ENCODE data around the gene DRAXIN.

The DRAXIN gene

DNA sequence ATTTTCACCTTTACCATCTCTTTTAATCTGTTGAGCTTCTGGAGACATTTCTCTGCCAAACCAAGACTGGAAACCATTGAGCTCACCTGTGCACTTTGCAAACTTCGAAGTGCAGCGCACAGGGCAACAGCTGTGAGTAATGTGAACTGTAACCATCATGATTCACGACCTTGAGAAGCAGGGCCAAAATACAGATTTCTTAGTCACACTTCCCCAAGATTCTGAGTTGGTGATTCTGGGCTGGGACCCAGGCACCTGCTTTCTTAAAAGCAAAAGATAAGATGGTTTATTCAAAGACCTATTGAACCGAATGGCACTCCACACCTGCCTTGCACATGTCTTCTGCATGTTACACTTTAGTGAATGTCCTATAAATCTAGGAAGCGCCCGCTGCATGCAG lies 54.6 kb downstream of the DRAXIN start:
- TF ChIP-seq, protein P1, sequence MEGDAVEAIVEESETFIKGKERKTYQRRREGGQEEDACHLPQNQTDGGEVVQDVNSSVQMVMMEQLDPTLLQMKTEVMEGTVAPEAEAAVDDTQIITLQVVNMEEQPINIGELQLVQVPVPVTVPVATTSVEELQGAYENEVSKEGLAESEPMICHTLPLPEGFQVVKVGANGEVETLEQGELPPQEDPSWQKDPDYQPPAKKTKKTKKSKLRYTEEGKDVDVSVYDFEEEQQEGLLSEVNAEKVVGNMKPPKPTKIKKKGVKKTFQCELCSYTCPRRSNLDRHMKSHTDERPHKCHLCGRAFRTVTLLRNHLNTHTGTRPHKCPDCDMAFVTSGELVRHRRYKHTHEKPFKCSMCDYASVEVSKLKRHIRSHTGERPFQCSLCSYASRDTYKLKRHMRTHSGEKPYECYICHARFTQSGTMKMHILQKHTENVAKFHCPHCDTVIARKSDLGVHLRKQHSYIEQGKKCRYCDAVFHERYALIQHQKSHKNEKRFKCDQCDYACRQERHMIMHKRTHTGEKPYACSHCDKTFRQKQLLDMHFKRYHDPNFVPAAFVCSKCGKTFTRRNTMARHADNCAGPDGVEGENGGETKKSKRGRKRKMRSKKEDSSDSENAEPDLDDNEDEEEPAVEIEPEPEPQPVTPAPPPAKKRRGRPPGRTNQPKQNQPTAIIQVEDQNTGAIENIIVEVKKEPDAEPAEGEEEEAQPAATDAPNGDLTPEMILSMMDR (IDR thresholded peaks at IDR 0.05): no peak

DNA sequence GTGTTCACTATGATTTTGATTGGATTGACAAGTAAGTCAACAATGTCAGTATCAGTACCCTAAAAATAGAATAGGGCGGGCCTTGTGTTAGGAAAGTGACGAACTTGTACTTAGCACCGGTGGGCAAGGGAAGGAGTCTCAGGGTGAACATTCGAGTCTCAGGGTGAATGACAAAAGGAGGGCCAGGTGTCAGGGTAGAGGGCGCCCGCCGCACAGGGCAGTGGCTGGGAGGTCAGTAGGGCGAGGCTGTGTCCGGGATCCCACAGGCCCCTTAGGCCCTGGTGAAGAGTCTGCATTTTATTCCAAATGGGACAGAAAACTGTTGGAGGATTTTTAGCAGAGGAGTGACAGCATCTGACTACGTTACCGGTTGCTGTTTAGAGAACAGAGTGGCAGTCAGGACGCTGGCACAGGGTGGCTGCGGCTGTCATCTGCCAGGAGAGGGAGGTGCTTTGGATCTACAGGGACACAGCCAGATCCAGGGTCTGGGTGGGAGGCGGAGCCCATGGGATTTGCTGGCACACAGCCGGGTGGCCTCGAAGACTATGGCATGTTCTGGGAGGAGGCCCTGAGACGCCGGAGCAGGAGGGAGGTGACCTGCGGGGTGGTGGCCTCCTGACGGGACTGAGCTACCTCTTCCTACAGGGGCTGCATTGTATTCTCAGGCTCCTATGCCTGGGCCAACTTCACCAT lies 55.4 kb downstream of the DRAXIN start:
- TF ChIP-seq, protein P1 (IDR thresholded peaks at IDR 0.05): no peak

DNA sequence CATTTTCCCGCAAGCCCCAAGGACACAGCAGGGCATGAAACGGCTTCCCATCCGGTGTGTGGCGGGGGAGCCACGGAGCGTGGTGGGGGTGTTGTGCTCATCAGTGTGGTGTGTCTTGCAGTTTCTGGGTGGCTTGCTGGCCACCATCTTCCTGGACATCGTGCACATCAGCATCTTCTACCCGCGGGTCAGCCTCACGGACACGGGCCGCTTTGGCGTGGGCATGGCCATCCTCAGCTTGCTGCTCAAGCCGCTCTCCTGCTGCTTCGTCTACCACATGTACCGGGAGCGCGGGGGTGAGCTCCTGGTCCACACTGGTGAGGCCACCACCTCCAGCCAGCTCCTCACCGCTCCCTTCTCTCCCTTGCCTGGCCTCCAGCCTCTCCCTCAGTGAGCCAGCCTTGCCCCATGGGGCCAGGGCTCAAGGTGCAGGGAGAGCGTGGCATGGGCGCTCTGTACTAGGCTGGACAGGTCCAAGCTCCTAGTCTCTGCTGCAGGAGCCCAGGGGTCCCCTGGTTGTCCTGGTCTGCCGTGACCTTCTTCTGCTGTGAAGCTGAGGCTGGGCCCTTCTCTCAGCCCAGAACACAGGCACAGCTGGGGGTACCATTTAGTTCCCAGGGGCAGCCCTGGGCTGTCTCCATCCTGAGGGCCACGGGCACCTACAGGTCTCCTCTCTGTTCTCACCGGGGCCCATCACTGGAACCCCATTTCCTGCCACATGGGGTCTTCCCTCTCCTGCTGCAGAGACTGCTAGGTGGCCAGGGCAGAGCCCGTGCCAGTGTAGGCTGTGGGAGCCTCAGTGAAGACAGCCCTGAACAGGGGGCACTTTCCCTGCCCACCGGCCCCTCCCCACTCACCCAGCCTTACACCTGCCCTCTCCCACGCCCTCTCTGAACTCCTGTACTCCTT lies 57.0 kb downstream of the DRAXIN start:
- TF ChIP-seq, protein P1 (IDR thresholded peaks at IDR 0.05): no peak

DNA sequence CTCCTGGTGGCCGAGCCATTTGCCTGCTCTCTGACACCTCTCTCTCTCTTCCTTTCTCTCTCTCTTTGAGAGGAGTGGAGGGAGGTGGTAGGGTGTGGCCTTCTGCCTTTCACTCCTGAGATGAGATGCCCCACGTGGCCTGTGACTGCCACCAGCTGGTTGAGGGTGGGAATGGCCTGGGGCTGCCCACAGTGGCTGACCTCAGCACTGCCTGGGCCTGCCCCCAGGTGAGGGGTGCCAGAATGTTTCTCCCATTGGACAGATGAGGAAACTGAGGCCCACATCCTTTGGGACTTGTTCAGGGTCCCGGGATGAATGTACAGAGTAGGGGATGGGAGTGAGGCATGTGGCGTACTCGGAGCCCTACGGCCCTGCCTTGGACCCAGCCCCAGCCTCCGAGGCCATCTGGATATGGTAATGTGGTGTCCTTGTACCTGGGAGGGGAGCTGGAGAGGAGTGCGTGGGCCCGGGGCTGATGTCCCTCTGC lies 57.7 kb downstream of the DRAXIN start:
- TF ChIP-seq, protein P1 (IDR thresholded peaks at IDR 0.05): peak; percentile 62

DNA sequence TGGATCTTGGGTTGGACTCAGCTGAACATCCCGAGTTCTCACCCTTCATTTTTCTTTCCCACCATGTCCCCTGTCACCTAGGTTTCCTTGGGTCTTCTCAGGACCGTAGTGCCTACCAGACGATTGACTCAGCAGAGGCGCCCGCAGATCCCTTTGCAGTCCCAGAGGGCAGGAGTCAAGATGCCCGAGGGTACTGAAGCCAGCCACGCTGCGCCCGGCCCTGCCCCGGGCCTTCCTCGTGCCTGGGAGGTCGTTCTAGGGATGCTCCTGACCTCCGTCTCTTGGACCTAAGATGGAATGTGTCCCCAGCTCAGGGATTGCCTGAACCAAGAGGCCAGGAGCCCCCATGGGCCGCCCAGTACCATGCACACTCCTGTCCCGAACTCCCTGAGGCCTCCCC lies 58.5 kb downstream of the DRAXIN start:
- TF ChIP-seq, protein P1 (IDR thresholded peaks at IDR 0.05): no peak

DNA sequence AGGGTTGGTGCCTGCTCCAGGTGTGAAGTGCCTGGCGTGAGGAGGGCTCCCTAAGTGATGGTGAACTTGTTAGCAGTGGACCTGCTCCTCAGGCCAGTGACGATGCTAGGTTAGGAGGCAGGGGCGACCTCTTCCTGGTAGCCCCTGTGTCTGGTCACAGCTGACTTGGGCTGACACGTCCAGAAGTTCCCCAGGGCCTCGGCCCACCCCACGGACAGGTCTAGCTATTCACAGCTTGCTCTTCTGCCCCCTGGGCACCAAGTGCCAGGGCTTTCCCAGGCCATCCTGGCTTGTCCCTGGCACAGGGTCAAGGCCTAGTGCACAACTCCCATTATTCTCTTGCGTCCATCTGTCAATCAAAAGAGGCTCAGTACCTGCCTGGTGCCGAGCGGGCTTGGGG lies 59.6 kb downstream of the DRAXIN start:
- TF ChIP-seq, protein P1 (IDR thresholded peaks at IDR 0.05): no peak

DNA sequence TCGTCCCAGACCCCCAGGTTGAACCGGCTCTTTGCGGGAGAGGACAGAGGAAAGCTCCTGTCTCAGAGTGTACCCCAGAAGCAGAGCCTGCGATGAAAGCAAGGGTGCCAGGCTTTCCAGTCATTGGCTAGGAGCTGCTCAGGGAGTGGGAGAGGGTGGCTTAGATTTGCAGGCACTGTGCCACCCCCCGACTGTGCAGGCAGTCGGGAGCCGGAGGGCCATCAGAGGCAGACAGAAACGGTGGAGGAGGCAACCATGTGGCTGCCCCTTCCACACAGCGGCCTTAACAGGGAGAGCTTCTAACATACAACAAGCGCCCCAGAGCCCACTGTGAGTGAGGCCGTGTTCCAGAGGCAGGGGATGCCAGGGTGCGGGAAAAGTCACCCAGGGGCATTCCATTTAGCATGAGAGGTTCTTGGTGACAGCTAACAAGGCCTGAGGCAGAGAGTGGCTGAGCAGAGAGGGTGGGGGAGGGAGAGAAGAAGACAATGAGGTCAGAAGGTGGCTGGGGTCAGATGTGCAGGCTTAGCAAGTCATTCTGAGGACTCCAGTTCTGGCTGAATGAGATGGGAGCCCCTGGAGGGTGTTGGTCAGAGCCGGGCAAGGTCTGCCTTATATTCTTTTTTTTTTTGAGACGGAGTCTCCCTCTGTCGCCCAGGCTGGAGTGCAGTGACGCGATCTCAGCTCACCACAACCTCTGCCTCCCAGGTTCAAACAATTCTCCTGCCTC lies 61.0 kb downstream of the DRAXIN start:
- TF ChIP-seq, protein P1 (IDR thresholded peaks at IDR 0.05): no peak
